Activated naive CD8-positive, alpha-beta T cell treated with anti-CD3 and anti-CD28 coated beads, Interleukin-2, amount 50 U/mL, for 24 hours (primary cell): ENCODE results near the gene OTOP3.

Experiments used
- ATAC-seq: fragments of 150-1000 bp; cut with Tn5 transposase; one replicate; pipeline ENCODE4 v1.10.0; 2021
- DNase-seq: peaks from one replicate; pipeline ENCODE4 v3.0.0; 2021
- H3K27ac Mint-ChIP-seq: one replicate; pipeline ENCODE4 v1.8.0; 2021; ENCODE audit warnings: mild to moderate bottlenecking, mixed read lengths
- H3K27me3 Mint-ChIP-seq: one replicate; pipeline ENCODE4 v1.8.0; 2021; ENCODE audit warnings: mixed read lengths
- H3K36me3 Mint-ChIP-seq: one replicate; pipeline ENCODE4 v1.8.0; 2021; ENCODE audit warnings: low read depth, mixed read lengths
- H3K4me1 Mint-ChIP-seq: one replicate; pipeline ENCODE4 v1.8.0; 2021; ENCODE audit warnings: mixed read lengths
- H3K4me3 Mint-ChIP-seq: one replicate; pipeline ENCODE4 v1.8.0; 2021; ENCODE audit warnings: mild to moderate bottlenecking, moderate library complexity, mixed read lengths
- H3K9me3 Mint-ChIP-seq: one replicate; pipeline ENCODE4 v1.8.0; 2021; ENCODE audit warnings: mixed read lengths

OTOP3 gene

DNA sequence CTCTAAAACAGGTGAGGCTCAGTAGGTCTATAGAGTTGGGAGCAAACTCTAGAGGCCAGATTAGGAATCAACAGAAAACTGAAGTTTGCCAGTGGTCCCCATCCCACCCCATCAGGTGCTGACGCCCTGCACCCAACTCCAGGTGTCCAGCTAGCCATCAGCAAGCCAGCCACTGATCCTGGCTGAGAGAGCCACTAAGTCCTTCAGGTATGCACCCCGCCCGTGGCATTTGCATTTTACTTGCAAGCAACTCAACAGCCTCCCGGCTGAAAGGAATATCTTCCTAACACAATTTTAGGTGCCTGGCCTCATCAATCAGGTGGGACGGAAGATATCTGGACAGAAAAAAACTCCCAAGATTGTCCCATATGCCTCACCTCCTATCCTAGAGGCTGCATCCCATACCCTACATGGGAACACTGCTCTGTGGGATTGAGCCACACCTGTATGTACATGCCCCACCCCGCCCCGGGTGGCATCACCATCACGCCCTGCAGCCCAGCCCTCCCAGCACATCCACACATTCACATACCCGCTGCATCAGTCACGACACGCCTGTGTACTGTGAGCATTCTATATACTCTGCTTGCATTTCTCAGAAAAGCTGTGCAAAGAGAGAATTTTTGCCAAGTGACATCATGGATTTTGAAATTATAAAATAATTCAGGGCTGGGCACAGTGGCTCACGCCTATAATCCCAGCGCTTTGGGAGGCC is 8.3 kb downstream of the OTOP3 start:
- no peak overlapping the region for H3K4me3 Mint-ChIP-seq
- DNase-seq (no peak), ATAC-seq (no peak)
- H3K36me3 Mint-ChIP-seq, result no peaks in the 10 kb centered on the region
- no peak overlapping the region for H3K27ac Mint-ChIP-seq
- H3K4me1 Mint-ChIP-seq, result no peaks in the 10 kb centered on the region
- peaks cover 18% of the 10 kb centered on the region for H3K27me3 Mint-ChIP-seq
- H3K9me3 Mint-ChIP-seq, result no peaks in the 10 kb centered on the region

GRCh38 chr17:74945543-74945942 is 9.8 kb downstream of the OTOP3 start:
- peaks cover 15% of the 10 kb centered on the region for H3K27me3 Mint-ChIP-seq
- no peaks in the 10 kb centered on the region for H3K9me3 Mint-ChIP-seq
- H3K36me3 Mint-ChIP-seq, result no peaks in the 10 kb centered on the region
- no peaks in the 10 kb centered on the region for H3K4me1 Mint-ChIP-seq
- H3K4me3 Mint-ChIP-seq, result no peak overlapping the region
- ATAC-seq (peak; percentile 41), DNase-seq (no peak)
- H3K27ac Mint-ChIP-seq, result no peak overlapping the region

- Mint-ChIP-seq H3K4me1 (no peaks in the 10 kb centered on the region), H3K27me3 (peaks cover 11% of the 10 kb centered on the region), H3K4me3 (no peak overlapping the region), H3K9me3 (no peaks in the 10 kb centered on the region), H3K27ac (no peak overlapping the region), H3K36me3 (no peaks in the 10 kb centered on the region)
- DNase-seq, result no peak
- no peak for ATAC-seq
Measured at GRCh38 chr17:74946641-74947040, 10.9 kb downstream of the OTOP3 start.

- ATAC-seq (no peak), DNase-seq (no peak)
- Mint-ChIP-seq H3K27ac (no peak overlapping the region), H3K36me3 (no peaks in the 10 kb centered on the region), H3K4me3 (no peak overlapping the region), H3K4me1 (no peaks in the 10 kb centered on the region), H3K9me3 (no peaks in the 10 kb centered on the region), H3K27me3 (peaks cover 8% of the 10 kb centered on the region)
Measured at GRCh38 chr17:74947041-74947754, 11.5 kb downstream of the OTOP3 start.

- no peak overlapping the region for H3K4me3 Mint-ChIP-seq
Measured at GRCh38 chr17:74949455-74950115, 13.9 kb downstream of the OTOP3 start.

GRCh38 chr17:74950207-74950606 is 14.5 kb downstream of the OTOP3 start:
- H3K4me3 Mint-ChIP-seq, result no peak overlapping the region
- no peaks in the 10 kb centered on the region for H3K36me3 Mint-ChIP-seq
- no peak for ATAC-seq
- H3K27ac Mint-ChIP-seq, result no peak overlapping the region
- H3K9me3 Mint-ChIP-seq, result no peaks in the 10 kb centered on the region
- peaks cover 6% of the 10 kb centered on the region for H3K27me3 Mint-ChIP-seq
- DNase-seq, result no peak
- no peaks in the 10 kb centered on the region for H3K4me1 Mint-ChIP-seq

More at GRCh38 chr17:74949455-74950115, 13.9 kb downstream of the OTOP3 start:
- Mint-ChIP-seq H3K4me1 (no peaks in the 10 kb centered on the region), H3K9me3 (no peaks in the 10 kb centered on the region), H3K27me3 (peaks cover 8% of the 10 kb centered on the region), H3K36me3 (no peaks in the 10 kb centered on the region), H3K27ac (no peak overlapping the region)
- ATAC-seq, result no peak
- DNase-seq, result no peak

DNA sequence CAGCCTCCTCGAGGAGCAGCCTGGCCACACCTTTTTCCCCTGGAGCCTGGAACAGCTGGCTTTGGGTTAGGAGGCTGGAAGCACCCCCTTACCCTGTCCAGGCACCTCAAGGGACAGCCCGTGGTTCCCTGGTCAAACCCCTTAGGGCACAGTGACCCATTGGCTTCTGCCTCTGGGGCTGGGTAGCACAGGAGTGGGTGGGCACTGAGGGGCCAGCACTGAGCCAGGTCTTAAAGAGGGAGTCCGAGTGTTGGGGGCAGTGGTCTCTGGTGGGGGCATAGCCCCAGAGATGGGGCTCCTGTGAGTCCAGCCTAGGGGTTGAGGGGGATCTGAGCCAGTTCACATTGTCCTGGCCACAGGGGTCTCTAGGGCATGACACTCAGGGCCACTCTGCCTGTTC is 15.4 kb downstream of the OTOP3 start:
- ATAC-seq (no peak), DNase-seq (no peak)
- H3K36me3 Mint-ChIP-seq, result no peaks in the 10 kb centered on the region
- H3K4me3 Mint-ChIP-seq, result no peak overlapping the region
- H3K27me3 Mint-ChIP-seq, result peaks cover 3% of the 10 kb centered on the region
- H3K4me1 Mint-ChIP-seq, result no peaks in the 10 kb centered on the region
- H3K9me3 Mint-ChIP-seq, result no peaks in the 10 kb centered on the region
- H3K27ac Mint-ChIP-seq, result no peak overlapping the region

GRCh38 chr17:74951680-74952421 is 16.2 kb downstream of the OTOP3 start:
- Mint-ChIP-seq H3K4me3 (no peak overlapping the region), H3K4me1 (no peaks in the 10 kb centered on the region), H3K36me3 (no peaks in the 10 kb centered on the region), H3K9me3 (no peaks in the 10 kb centered on the region), H3K27ac (no peak overlapping the region), H3K27me3 (peaks cover 3% of the 10 kb centered on the region)
- no peak for DNase-seq
- ATAC-seq, result no peak

GRCh38 chr17:74952431-74953133 is 16.9 kb downstream of the OTOP3 start:
- H3K9me3 Mint-ChIP-seq, result no peaks in the 10 kb centered on the region
- no peak overlapping the region for H3K4me3 Mint-ChIP-seq
- DNase-seq (no peak), ATAC-seq (no peak)
- H3K4me1 Mint-ChIP-seq, result no peaks in the 10 kb centered on the region
- H3K27ac Mint-ChIP-seq, result no peak overlapping the region
- no peaks in the 10 kb centered on the region for H3K36me3 Mint-ChIP-seq
- peaks cover 2% of the 10 kb centered on the region for H3K27me3 Mint-ChIP-seq

GRCh38 chr17:74953134-74953687 is 17.5 kb downstream of the OTOP3 start:
- H3K4me3 Mint-ChIP-seq, result no peak overlapping the region
- no peaks in the 10 kb centered on the region for H3K4me1 Mint-ChIP-seq
- H3K9me3 Mint-ChIP-seq, result no peaks in the 10 kb centered on the region
- no peak overlapping the region for H3K27ac Mint-ChIP-seq
- ATAC-seq (no peak), DNase-seq (no peak)
- H3K36me3 Mint-ChIP-seq, result no peaks in the 10 kb centered on the region
- no peaks in the 10 kb centered on the region for H3K27me3 Mint-ChIP-seq

DNA sequence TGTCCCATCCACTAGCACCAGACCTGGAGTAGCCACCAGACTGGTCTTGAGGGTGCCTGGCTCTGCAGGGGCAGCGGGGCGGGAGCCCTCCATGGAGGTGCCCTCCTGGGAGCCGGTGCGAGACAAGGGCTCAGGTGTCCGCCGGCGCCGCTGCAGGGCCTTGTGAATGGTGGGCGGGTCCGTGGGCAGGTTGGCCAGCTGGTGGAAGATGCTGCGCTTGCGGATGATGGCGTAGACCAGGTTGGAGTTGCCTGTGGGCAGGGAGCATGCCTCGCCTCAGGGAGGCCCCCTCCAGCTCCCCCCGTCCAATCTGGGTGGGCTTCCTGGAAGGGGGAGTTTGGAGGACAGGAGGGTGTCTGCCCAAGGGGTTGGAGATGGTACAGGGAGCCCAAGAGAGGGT is 18.4 kb downstream of the OTOP3 start:
- H3K27ac Mint-ChIP-seq, result no peak overlapping the region
- H3K4me1 Mint-ChIP-seq, result no peaks in the 10 kb centered on the region
- no peak for ATAC-seq
- no peaks in the 10 kb centered on the region for H3K27me3 Mint-ChIP-seq
- no peak overlapping the region for H3K4me3 Mint-ChIP-seq
- no peak for DNase-seq
- H3K9me3 Mint-ChIP-seq, result no peaks in the 10 kb centered on the region
- no peaks in the 10 kb centered on the region for H3K36me3 Mint-ChIP-seq

GRCh38 chr17:74954665-74955421 is 19.1 kb downstream of the OTOP3 start:
- no peak for ATAC-seq
- Mint-ChIP-seq H3K4me1 (no peaks in the 10 kb centered on the region), H3K9me3 (no peaks in the 10 kb centered on the region), H3K36me3 (no peaks in the 10 kb centered on the region), H3K4me3 (no peak overlapping the region), H3K27ac (no peak overlapping the region), H3K27me3 (no peaks in the 10 kb centered on the region)
- no peak for DNase-seq

GRCh38 chr17:74956093-74956492 is 20.4 kb downstream of the OTOP3 start:
- Mint-ChIP-seq H3K36me3 (no peaks in the 10 kb centered on the region), H3K9me3 (no peaks in the 10 kb centered on the region), H3K4me1 (peaks cover 3% of the 10 kb centered on the region), H3K27ac (no peak overlapping the region), H3K27me3 (no peaks in the 10 kb centered on the region), H3K4me3 (no peak overlapping the region)
- ATAC-seq (no peak), DNase-seq (no peak)
